ENCODE results near the gene BNIP3.

The BNIP3 gene

DNA sequence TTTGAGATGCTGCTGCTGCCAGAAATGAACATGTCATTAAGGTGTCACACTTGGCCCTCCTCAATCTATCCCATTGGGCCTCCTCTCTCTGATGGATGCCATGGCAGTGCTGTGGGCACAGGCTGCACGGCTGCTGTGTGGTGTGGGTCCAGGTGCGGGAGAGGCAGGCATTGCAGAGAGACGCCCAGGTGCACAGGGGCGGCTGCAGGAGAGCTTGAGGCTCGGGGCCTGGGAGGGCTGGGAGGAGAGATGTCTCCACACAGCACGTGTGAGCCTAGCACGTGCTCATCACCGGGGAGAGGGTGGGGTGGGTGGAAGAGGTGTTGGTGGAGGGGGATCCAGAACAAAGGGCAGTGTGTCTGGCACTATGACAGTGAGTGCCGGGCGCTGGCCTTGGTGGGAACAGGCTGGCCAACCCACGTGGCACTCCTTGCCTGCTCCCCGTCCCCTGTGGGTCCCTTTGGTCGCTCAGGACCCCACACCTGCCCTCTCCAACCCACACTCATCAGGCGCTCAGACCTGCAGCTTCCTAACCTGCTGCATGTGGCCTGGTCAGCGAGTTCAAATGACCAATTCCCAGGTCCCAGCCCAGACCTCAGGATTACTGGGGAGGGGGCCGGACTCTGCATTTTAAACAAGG, 39.9 kb upstream of the BNIP3 start:
- H3K27ac ChIP-seq (ENCODE audit: low read length) = no peak overlapping the region
- no peak overlapping the region for H2AFZ ChIP-seq (ENCODE audit: low read depth, low read length)
- no peaks in the 10 kb centered on the region for H3K79me2 ChIP-seq (ENCODE audit: insufficient read depth, low read length)
- no peak overlapping the region for H3K9ac ChIP-seq (ENCODE audit: low read depth, low read length)
- TF ChIP-seq, protein P1, sequence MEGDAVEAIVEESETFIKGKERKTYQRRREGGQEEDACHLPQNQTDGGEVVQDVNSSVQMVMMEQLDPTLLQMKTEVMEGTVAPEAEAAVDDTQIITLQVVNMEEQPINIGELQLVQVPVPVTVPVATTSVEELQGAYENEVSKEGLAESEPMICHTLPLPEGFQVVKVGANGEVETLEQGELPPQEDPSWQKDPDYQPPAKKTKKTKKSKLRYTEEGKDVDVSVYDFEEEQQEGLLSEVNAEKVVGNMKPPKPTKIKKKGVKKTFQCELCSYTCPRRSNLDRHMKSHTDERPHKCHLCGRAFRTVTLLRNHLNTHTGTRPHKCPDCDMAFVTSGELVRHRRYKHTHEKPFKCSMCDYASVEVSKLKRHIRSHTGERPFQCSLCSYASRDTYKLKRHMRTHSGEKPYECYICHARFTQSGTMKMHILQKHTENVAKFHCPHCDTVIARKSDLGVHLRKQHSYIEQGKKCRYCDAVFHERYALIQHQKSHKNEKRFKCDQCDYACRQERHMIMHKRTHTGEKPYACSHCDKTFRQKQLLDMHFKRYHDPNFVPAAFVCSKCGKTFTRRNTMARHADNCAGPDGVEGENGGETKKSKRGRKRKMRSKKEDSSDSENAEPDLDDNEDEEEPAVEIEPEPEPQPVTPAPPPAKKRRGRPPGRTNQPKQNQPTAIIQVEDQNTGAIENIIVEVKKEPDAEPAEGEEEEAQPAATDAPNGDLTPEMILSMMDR (IDR thresholded peaks at IDR 0.05; ENCODE audit: borderline replicate concordance, extremely low read depth, low read length, poor library complexity, severe bottlenecking) = no peak
- no peak for TF ChIP-seq EZH2 (IDR thresholded peaks at IDR 0.05; ENCODE audit: borderline replicate concordance, low read depth, low read length, severe bottlenecking)
- H3K36me3 ChIP-seq (ENCODE audit: insufficient read depth, low read length) = no peaks in the 10 kb centered on the region
- H3K4me1 ChIP-seq (ENCODE audit: insufficient read depth, low read length) = no peaks in the 10 kb centered on the region
- DNase-seq (no peak), ATAC-seq (ENCODE audit: insufficient read depth, low read depth) (no peak)
- H4K20me1 ChIP-seq (ENCODE audit: insufficient read depth, low read length) = no peaks in the 10 kb centered on the region
- H3K4me2 ChIP-seq (ENCODE audit: insufficient read depth, low read length) = no peak overlapping the region
- no peak overlapping the region for H3K4me3 ChIP-seq (ENCODE audit: low read depth in 1 of 2, low read length in 2 of 2)
- H3K27me3 ChIP-seq (ENCODE audit: insufficient read depth, low read length, poor library complexity) = no peaks in the 10 kb centered on the region
- no peaks in the 10 kb centered on the region for H3K9me3 ChIP-seq (ENCODE audit: insufficient read depth, low read length, severe bottlenecking)

DNA sequence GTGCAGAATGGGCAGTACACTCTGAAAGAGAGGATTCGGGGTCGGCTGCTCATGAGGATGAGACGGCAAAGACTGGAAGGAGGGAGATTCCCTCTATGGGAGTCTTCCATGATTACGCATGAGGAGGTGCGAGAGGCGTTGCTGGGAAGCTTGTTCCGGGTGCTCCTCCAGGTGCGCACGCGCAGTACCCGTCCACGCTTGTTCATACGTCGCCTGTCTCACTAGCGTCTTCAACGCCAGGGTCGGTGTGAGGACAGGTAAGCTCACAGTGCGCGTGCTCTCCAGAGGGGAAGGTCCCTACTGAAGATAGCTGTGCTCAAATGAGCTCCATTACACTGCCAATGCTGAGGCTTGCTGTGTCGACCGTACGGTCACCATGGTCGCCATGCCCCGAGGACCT, 39.3 kb upstream of the BNIP3 start:
- TF ChIP-seq, protein P1 (IDR thresholded peaks at IDR 0.05; ENCODE audit: borderline replicate concordance, extremely low read depth, low read length, poor library complexity, severe bottlenecking) = no peak
- TF ChIP-seq EZH2 (IDR thresholded peaks at IDR 0.05; ENCODE audit: borderline replicate concordance, low read depth, low read length, severe bottlenecking) = no peak
- no peaks in the 10 kb centered on the region for H3K9me3 ChIP-seq (ENCODE audit: insufficient read depth, low read length, severe bottlenecking)

DNA sequence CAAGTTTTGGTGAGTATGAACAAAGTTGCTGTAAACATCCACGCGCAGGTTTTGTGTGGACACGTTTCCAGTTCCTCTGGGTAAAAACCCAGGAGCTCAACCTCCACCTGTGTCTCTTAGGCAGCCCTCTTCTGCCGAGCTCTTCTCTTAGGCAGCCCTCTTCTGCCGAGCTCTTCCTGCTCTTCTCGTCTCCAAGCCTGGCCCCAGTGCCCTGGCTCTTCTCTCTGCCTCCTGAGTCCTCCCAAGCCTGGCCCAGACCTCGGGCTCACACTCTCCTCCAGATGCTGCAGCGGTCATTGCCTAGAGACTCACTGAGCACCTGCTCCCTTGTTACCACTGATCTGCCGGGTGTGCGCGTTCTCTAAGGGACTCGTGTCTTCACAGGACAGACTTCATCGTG, 38.7 kb upstream of the BNIP3 start:
- no peaks in the 10 kb centered on the region for H3K79me2 ChIP-seq (ENCODE audit: insufficient read depth, low read length)
- H3K27me3 ChIP-seq (ENCODE audit: insufficient read depth, low read length, poor library complexity) = no peaks in the 10 kb centered on the region
- H3K36me3 ChIP-seq (ENCODE audit: insufficient read depth, low read length) = no peaks in the 10 kb centered on the region
- ATAC-seq (ENCODE audit: insufficient read depth, low read depth) = no peak
- no peak overlapping the region for H3K4me2 ChIP-seq (ENCODE audit: insufficient read depth, low read length)
- no peak overlapping the region for H3K27ac ChIP-seq (ENCODE audit: low read length)
- H3K4me3 ChIP-seq (ENCODE audit: low read depth in 1 of 2, low read length in 2 of 2) = no peak overlapping the region
- no peak overlapping the region for H3K9ac ChIP-seq (ENCODE audit: low read depth, low read length)
- DNase-seq = no peak
- no peaks in the 10 kb centered on the region for H3K4me1 ChIP-seq (ENCODE audit: insufficient read depth, low read length)
- TF ChIP-seq EZH2 (IDR thresholded peaks at IDR 0.05; ENCODE audit: borderline replicate concordance, low read depth, low read length, severe bottlenecking) = no peak
- TF ChIP-seq, protein P1 (IDR thresholded peaks at IDR 0.05; ENCODE audit: borderline replicate concordance, extremely low read depth, low read length, poor library complexity, severe bottlenecking) = no peak
- no peaks in the 10 kb centered on the region for H3K9me3 ChIP-seq (ENCODE audit: insufficient read depth, low read length, severe bottlenecking)
- no peaks in the 10 kb centered on the region for H4K20me1 ChIP-seq (ENCODE audit: insufficient read depth, low read length)
- no peak overlapping the region for H2AFZ ChIP-seq (ENCODE audit: low read depth, low read length)

More for the DNA sequence above, 39.3 kb upstream of the BNIP3 start:
- Histone ChIP-seq H2AFZ (ENCODE audit: low read depth, low read length) (no peak overlapping the region), H3K4me2 (ENCODE audit: insufficient read depth, low read length) (no peak overlapping the region), H3K36me3 (ENCODE audit: insufficient read depth, low read length) (no peaks in the 10 kb centered on the region), H4K20me1 (ENCODE audit: insufficient read depth, low read length) (no peaks in the 10 kb centered on the region), H3K27ac (ENCODE audit: low read length) (no peak overlapping the region), H3K4me1 (ENCODE audit: insufficient read depth, low read length) (no peaks in the 10 kb centered on the region), H3K27me3 (ENCODE audit: insufficient read depth, low read length, poor library complexity) (no peaks in the 10 kb centered on the region), H3K9ac (ENCODE audit: low read depth, low read length) (no peak overlapping the region), H3K4me3 (ENCODE audit: low read depth in 1 of 2, low read length in 2 of 2) (no peak overlapping the region), H3K79me2 (ENCODE audit: insufficient read depth, low read length) (no peaks in the 10 kb centered on the region)
- ATAC-seq (ENCODE audit: insufficient read depth, low read depth) (no peak), DNase-seq (no peak)
